DOHH2 (cell line): ENCODE data around the gene ATP6V0A1.

Experiments used
- H3F3A ChIP-seq: fragments of 200-600 bp; sonication (generic), shearing (Covaris generic); 2 replicates; pipeline ENCODE4 v1.6.0; 2016; ENCODE audit warnings: antibody characterized with exemption, mild to moderate bottlenecking; ENCODE audit not compliant: control insufficient read depth, insufficient read depth
- H3K27ac ChIP-seq: fragments of 200-600 bp; sonication (generic); 2 replicates; pipeline ENCODE4 v1.5.1; 2014; ENCODE audit warnings: low read depth, mild to moderate bottlenecking, low read length, moderate library complexity
- H3K27me3 ChIP-seq: fragments of 200-600 bp; sonication (generic); 2 replicates; pipeline ENCODE4 v1.6.1; 2014; ENCODE audit warnings: mild to moderate bottlenecking, low read length, mixed read lengths; ENCODE audit not compliant: control insufficient read depth
- H3K36me3 ChIP-seq: fragments of 200-600 bp; sonication (generic); 2 replicates; pipeline ENCODE4 v1.6.1; 2014; ENCODE audit warnings: mild to moderate bottlenecking, low read length, moderate library complexity, mixed read lengths; ENCODE audit not compliant: control insufficient read depth
- H3K4me1 ChIP-seq: fragments of 200-600 bp; sonication (generic); 2 replicates; pipeline ENCODE4 v1.6.1; 2014; ENCODE audit warnings: mild to moderate bottlenecking, low read length, mixed read lengths; ENCODE audit not compliant: control insufficient read depth
- H3K4me2 ChIP-seq: fragments of 200-600 bp; sonication (generic); 2 replicates; pipeline ENCODE4 v1.6.0; 2014; ENCODE audit warnings: mild to moderate bottlenecking, low read length, moderate library complexity
- H3K4me3 ChIP-seq: fragments of 200-600 bp; sonication (generic); 2 replicates; pipeline ENCODE4 v1.5.1; 2014; ENCODE audit warnings: mild to moderate bottlenecking, low read length, mixed read lengths
- H3K79me2 ChIP-seq: fragments of 200-600 bp; sonication (generic); 2 replicates; pipeline ENCODE4 v1.6.1; 2014; ENCODE audit warnings: mild to moderate bottlenecking, low read length, mixed read lengths; ENCODE audit not compliant: control insufficient read depth
- H3K9me2 ChIP-seq: fragments of 200-600 bp; sonication (generic); replicated peaks from 2 replicates; pipeline ENCODE4 v1.6.1; 2014; ENCODE audit warnings: mild to moderate bottlenecking, low read length, mixed read lengths; ENCODE audit not compliant: control insufficient read depth
- H3K9me3 ChIP-seq: fragments of 200-600 bp; sonication (generic); 2 replicates; pipeline ENCODE4 v1.6.1; 2014; ENCODE audit warnings: antibody characterized with exemption, low read length, mixed read lengths; ENCODE audit not compliant: control insufficient read depth, insufficient read depth
- H4K20me1 ChIP-seq: fragments of 200-600 bp; sonication (generic); 2 replicates; pipeline ENCODE4 v1.6.0; 2014; ENCODE audit warnings: low read depth, mild to moderate bottlenecking, antibody characterized with exemption, low read length, moderate library complexity; ENCODE audit not compliant: control insufficient read depth, insufficient read depth
- EZH2phosphoT487 ChIP-seq: fragments of 200-600 bp; sonication (generic); IDR thresholded peaks from 2 replicates; pipeline ENCODE4 v1.6.1; 2017; ENCODE audit warnings: borderline replicate concordance, mild to moderate bottlenecking, antibody characterized with exemption, low read length, moderate library complexity, mixed read lengths
- TF ChIP-seq, protein P1 (sequence below): fragments of 200-600 bp; sonication (generic); IDR thresholded peaks from one replicate; pipeline ENCODE4 v1.5.1; 2014; ENCODE audit warnings: antibody characterized with exemption, mild to moderate bottlenecking, low read depth, low read length; ENCODE audit not compliant: poor library complexity, severe bottlenecking

Gene ATP6V0A1

DNA sequence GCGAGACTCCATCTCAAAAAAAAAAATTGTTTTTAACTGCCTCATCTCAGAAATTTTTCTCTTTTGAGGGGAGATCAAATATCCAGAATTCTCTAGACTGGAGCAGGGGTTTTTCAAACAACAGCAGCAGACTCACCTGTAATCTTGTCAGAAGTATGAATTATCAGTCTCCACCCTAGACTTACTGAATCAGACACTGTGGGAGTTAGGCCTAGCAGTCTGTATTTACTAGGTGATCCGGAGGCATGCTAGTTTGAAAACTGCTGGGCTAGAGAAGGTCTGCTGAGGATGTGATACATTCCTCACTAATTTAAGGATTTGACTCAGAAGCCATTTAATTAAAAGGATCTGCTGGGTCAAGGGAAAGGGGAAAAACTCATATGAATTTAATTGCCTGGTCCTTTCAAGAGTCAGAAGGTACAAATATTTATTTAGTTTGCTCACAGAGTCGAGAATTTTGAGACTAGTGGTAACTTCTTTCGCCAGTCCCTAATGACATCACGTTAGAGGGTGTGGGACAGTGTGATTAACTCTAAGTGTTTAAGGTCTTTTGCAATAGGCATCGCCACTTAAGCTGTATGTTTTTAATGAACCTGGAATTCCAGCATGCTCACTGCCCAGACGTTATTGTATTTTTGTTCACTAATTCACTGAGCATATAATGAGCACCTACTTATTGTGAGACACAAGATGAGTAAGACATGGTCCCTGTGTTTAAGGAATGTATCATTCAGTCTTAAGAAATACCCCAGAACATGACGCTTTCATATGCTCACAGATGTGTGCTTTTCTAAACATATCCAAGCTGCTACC is 14.2 kb downstream of the ATP6V0A1 start:
- Histone ChIP-seq H3K4me2 (no peak overlapping the region), H3K27ac (no peak overlapping the region), H3K4me1 (no peaks in the 10 kb centered on the region), H3K4me3 (no peak overlapping the region), H3K27me3 (peaks cover 13% of the 10 kb centered on the region; the same call in 1 of the 2 replicates), H3K9me3 (no peaks in the 10 kb centered on the region), H4K20me1 (no peaks in the 10 kb centered on the region), H3K36me3 (no peaks in the 10 kb centered on the region), H3F3A (no peaks in the 10 kb centered on the region), H3K9me2 (no peaks in the 10 kb centered on the region), H3K79me2 (no peaks in the 10 kb centered on the region)
- TF ChIP-seq, protein P1, sequence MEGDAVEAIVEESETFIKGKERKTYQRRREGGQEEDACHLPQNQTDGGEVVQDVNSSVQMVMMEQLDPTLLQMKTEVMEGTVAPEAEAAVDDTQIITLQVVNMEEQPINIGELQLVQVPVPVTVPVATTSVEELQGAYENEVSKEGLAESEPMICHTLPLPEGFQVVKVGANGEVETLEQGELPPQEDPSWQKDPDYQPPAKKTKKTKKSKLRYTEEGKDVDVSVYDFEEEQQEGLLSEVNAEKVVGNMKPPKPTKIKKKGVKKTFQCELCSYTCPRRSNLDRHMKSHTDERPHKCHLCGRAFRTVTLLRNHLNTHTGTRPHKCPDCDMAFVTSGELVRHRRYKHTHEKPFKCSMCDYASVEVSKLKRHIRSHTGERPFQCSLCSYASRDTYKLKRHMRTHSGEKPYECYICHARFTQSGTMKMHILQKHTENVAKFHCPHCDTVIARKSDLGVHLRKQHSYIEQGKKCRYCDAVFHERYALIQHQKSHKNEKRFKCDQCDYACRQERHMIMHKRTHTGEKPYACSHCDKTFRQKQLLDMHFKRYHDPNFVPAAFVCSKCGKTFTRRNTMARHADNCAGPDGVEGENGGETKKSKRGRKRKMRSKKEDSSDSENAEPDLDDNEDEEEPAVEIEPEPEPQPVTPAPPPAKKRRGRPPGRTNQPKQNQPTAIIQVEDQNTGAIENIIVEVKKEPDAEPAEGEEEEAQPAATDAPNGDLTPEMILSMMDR = no peak

DNA sequence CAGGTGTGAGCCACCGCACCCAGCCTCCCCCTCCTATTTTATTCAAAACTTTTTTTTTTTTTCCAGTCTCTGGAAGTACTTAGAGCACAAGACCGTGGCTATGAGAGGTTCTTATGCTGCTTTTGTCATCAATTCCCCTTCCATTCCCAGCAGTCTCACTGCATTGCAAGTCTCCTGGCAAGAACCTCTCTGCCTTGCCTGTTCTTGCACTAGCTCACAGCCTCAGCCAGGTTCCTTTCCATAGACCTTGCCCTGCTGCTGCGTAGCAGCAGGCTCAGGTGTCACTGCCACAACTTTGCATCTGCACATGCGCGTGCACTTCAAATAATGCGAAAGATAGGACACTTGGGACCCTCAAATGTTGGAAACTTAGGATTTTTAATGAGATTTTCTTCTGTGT is 15.6 kb downstream of the ATP6V0A1 start:
- TF ChIP-seq EZH2phosphoT487 = no peak
- TF ChIP-seq, protein P1 = no peak
- H4K20me1 ChIP-seq = no peaks in the 10 kb centered on the region
- H3K9me3 ChIP-seq = no peaks in the 10 kb centered on the region
- H3K9me2 ChIP-seq = no peaks in the 10 kb centered on the region
- H3K27me3 ChIP-seq = peaks cover 7% of the 10 kb centered on the region
- H3K36me3 ChIP-seq = no peaks in the 10 kb centered on the region
- no peak overlapping the region for H3K27ac ChIP-seq
- H3F3A ChIP-seq = no peaks in the 10 kb centered on the region
- no peak overlapping the region for H3K4me3 ChIP-seq
- H3K79me2 ChIP-seq = no peaks in the 10 kb centered on the region
- H3K4me1 ChIP-seq = no peaks in the 10 kb centered on the region
- H3K4me2 ChIP-seq = no peak overlapping the region

DNA sequence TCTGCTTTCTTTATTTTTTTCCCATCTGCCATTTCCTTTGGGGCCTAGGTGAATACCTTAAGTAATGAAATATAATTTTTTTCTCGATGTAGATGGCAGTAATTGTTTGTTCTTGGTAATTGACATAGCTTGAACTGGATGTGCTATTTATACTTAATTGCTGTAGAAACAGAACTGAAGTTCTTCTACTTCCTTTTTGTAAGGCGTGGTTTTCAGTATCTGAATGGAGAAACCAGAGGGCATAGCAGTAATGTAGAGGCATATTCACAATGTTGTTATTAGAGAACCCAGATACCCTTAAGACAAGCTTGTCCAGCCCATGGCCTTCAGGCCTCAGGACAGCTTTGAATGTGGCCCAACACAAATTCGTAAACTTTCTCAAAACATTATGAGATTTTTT is 16.4 kb downstream of the ATP6V0A1 start:
- no peaks in the 10 kb centered on the region for H3K9me3 ChIP-seq
- TF ChIP-seq, protein P1 = no peak
- no peak for TF ChIP-seq EZH2phosphoT487
- no peaks in the 10 kb centered on the region for H3K4me1 ChIP-seq
- no peaks in the 10 kb centered on the region for H3K79me2 ChIP-seq
- H3K4me2 ChIP-seq = no peak overlapping the region
- no peaks in the 10 kb centered on the region for H3F3A ChIP-seq
- H3K36me3 ChIP-seq = no peaks in the 10 kb centered on the region
- no peak overlapping the region for H3K27ac ChIP-seq
- no peaks in the 10 kb centered on the region for H3K9me2 ChIP-seq
- no peaks in the 10 kb centered on the region for H4K20me1 ChIP-seq
- no peak overlapping the region for H3K4me3 ChIP-seq
- peaks cover 13% of the 10 kb centered on the region for H3K27me3 ChIP-seq
